Measurements from ENCODE around the gene CREB5. TPM values are rescaled to one million over a fixed set of nuclear protein-coding genes. Genes with fewer than 3 reads are reported as not detected.
"Not testable (repeated sequence)": the region's sequence is repeated elsewhere in the genome, so short reads cannot be mapped to it uniquely, and the experiment has no call there.

The CREB5 gene
- total RNA-seq, 1 donor from 2014 or later, result 4.6 TPM

DNA sequence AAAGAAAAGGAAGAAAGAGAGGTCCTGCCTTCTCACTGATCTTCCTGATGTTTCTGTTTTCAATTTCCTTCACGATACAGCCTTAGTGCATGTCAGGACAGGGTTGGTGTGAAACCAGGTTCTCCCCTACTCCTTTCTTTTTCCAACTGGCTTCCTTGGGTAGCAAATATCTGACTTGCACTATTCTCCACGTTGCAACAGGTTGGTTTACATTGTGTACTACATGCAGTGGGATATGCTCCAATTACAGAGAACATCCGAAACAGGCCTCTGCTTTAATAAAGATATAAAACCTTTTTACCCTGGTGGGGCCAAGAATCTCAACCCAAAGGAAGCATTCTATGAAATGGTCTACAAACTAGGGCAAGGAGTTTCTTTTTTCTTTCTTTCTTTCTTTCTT lies 16.9 kb upstream of the CREB5 start:
- H3K4me3 Mint-ChIP-seq (ENCODE audit: low read depth), result no peak overlapping the region
- H3K36me3 Mint-ChIP-seq (ENCODE audit: insufficient read depth), result no peaks in the 10 kb centered on the region
- peaks cover 2% of the 10 kb centered on the region for H3K4me1 Mint-ChIP-seq (ENCODE audit: low read depth)
- no peak overlapping the region for H3K27ac Mint-ChIP-seq
- no peaks in the 10 kb centered on the region for H3K9me3 Mint-ChIP-seq (ENCODE audit: low read depth)
- TF ChIP-seq, protein P1, sequence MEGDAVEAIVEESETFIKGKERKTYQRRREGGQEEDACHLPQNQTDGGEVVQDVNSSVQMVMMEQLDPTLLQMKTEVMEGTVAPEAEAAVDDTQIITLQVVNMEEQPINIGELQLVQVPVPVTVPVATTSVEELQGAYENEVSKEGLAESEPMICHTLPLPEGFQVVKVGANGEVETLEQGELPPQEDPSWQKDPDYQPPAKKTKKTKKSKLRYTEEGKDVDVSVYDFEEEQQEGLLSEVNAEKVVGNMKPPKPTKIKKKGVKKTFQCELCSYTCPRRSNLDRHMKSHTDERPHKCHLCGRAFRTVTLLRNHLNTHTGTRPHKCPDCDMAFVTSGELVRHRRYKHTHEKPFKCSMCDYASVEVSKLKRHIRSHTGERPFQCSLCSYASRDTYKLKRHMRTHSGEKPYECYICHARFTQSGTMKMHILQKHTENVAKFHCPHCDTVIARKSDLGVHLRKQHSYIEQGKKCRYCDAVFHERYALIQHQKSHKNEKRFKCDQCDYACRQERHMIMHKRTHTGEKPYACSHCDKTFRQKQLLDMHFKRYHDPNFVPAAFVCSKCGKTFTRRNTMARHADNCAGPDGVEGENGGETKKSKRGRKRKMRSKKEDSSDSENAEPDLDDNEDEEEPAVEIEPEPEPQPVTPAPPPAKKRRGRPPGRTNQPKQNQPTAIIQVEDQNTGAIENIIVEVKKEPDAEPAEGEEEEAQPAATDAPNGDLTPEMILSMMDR (IDR thresholded peaks at IDR 0.05; ENCODE audit: unreplicated experiment), result no peak
- no peak for DNase-seq (ENCODE audit: low spot score, unreplicated experiment)
- peaks cover 20% of the 10 kb centered on the region for H3K27me3 Mint-ChIP-seq

DNA sequence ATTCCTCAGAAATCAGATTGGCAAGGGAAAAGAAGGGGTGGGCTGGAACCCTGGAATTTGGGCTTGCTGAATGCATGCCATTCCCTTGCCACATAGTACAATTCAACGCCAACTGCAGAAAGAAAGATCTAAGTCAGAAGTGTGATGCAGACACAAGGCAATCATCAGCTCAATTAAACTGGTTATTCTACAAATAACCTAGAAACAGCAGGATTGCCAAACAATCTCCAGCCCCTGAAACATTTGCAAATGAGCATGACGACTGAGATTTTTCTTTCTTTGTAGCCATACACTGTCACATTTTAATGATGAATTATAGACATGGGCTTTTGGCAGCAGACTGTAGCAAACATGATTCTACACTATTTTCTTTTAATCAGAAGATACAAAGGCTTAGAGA lies 16.5 kb upstream of the CREB5 start:
- peaks cover 22% of the 10 kb centered on the region for H3K27me3 Mint-ChIP-seq
- no peaks in the 10 kb centered on the region for H3K4me1 Mint-ChIP-seq (ENCODE audit: low read depth)
- H3K4me3 Mint-ChIP-seq (ENCODE audit: low read depth), result no peak overlapping the region
- no peak for DNase-seq (ENCODE audit: low spot score, unreplicated experiment)
- TF ChIP-seq, protein P1 (IDR thresholded peaks at IDR 0.05; ENCODE audit: unreplicated experiment), result no peak
- no peak overlapping the region for H3K27ac Mint-ChIP-seq
- H3K36me3 Mint-ChIP-seq (ENCODE audit: insufficient read depth), result no peaks in the 10 kb centered on the region
- no peaks in the 10 kb centered on the region for H3K9me3 Mint-ChIP-seq (ENCODE audit: low read depth)

DNA sequence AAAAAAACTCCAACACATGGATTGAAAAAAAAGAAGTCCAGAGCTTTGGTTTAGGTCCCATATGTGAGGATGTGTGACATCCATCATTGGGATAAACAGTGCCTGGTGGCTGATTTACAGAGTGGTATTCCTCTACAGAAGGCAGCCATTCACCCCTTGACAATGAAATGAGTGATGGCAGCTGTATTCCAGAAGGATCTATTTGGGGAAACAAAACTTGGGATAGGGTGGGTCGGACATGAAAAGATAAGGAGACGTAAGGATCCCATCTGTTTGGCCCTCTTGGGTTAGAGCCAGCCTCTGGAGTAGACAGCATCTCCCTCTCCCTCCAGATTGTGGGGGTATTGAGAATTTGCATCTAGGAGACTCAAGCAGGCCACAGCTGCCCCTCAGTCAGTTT lies 15.2 kb upstream of the CREB5 start:
- Mint-ChIP-seq H3K9me3 (ENCODE audit: low read depth) (no peaks in the 10 kb centered on the region), H3K36me3 (ENCODE audit: insufficient read depth) (no peaks in the 10 kb centered on the region), H3K27me3 (peaks cover 19% of the 10 kb centered on the region), H3K4me3 (ENCODE audit: low read depth) (no peak overlapping the region), H3K4me1 (ENCODE audit: low read depth) (no peaks in the 10 kb centered on the region), H3K27ac (no peak overlapping the region)
- DNase-seq (ENCODE audit: low spot score, unreplicated experiment), result no peak
- TF ChIP-seq, protein P1 (IDR thresholded peaks at IDR 0.05; ENCODE audit: unreplicated experiment), result no peak

DNA sequence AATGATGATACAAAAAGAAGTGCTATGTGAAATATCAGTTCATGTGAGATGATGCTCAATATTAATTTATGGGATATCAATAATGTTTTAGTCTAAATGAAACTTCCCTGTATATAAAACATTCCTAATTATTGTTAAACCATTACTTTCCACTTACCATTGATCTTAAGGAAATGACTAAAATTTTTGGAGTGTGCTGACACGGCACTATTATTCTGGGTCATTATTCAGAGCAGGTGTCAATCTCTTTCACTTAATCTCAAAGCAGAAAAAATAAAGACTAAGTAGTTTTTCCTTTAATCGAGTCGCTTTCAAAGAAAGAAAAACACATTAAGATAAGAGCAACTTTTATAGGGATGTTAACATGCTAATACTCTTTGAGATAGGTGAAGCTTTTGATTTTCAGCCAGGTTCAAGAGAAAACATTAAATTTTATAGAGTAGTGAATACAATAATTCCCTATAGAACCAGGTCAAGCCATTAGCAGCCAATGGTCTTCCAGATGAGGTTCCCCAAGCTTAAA lies 11.4 kb upstream of the CREB5 start:
- H3K4me3 Mint-ChIP-seq (ENCODE audit: low read depth), result no peak overlapping the region
- no peaks in the 10 kb centered on the region for H3K9me3 Mint-ChIP-seq (ENCODE audit: low read depth)

DNA sequence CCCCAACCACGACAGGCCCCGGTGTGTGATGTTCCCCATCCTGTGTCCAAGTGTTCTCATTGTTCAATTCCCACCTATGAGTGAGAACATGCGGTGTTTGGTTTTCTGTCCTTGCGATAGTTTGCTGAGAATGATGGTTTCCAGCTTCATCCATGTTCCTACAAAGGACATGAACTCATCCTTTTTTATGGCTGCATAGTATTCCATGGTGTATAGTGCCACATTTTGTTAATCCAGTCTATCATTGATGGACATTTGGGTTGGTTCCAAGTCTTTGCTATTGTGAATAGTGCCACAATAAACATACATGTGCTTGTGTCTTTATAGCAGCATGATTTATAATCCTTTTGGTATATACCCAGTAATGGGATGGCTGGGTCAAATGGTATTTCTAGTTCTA lies 10.8 kb upstream of the CREB5 start:
- H3K27me3 Mint-ChIP-seq, result peaks cover 40% of the 10 kb centered on the region
- not testable (repeated sequence) for H3K36me3 Mint-ChIP-seq (ENCODE audit: insufficient read depth); H3K4me3 Mint-ChIP-seq (ENCODE audit: low read depth); H3K4me1 Mint-ChIP-seq (ENCODE audit: low read depth); DNase-seq (ENCODE audit: low spot score, unreplicated experiment); H3K27ac Mint-ChIP-seq; H3K9me3 Mint-ChIP-seq (ENCODE audit: low read depth)

More for the DNA sequence above, 11.4 kb upstream of the CREB5 start:
- Mint-ChIP-seq H3K27ac (no peak overlapping the region), H3K27me3 (peaks cover 33% of the 10 kb centered on the region), H3K36me3 (ENCODE audit: insufficient read depth) (no peaks in the 10 kb centered on the region), H3K4me1 (ENCODE audit: low read depth) (no peaks in the 10 kb centered on the region)
- TF ChIP-seq, protein P1 (IDR thresholded peaks at IDR 0.05; ENCODE audit: unreplicated experiment), result no peak
- no peak for DNase-seq (ENCODE audit: low spot score, unreplicated experiment)

DNA sequence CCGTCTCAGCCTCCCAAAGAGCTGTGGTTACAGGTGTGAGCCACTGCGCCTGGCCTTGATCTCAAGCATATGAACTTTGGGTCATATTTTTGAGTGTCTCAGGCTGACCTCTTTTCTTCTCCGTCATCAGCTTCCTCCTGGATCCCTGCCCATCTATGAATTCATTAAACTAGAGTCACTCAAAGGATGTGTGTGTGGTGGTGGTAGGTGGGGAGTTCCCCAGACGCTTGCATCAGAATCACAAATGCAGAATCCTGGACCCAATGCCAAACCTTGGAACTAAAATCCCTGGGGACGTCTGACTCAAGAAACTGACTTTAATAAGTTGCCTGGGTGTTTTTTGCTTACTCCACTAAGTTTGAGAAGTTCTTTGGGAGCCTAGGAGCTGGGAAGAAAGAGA lies 6.7 kb upstream of the CREB5 start:
- Mint-ChIP-seq H3K36me3 (ENCODE audit: insufficient read depth) (no peaks in the 10 kb centered on the region), H3K4me1 (ENCODE audit: low read depth) (peaks cover 8% of the 10 kb centered on the region), H3K27ac (no peak overlapping the region), H3K27me3 (peaks cover 71% of the 10 kb centered on the region), H3K9me3 (ENCODE audit: low read depth) (no peaks in the 10 kb centered on the region), H3K4me3 (ENCODE audit: low read depth) (no peak overlapping the region)
- TF ChIP-seq, protein P1 (IDR thresholded peaks at IDR 0.05; ENCODE audit: unreplicated experiment), result no peak
- no peak for DNase-seq (ENCODE audit: low spot score, unreplicated experiment)

Measured in progenitor cell of endocrine pancreas (in vitro differentiated cells).